Esophagus squamous epithelium (tissue), 5 donors: ENCODE measurements around the gene EFHC1. TPM values are rescaled to one million over a fixed set of nuclear protein-coding genes. Genes with fewer than 3 reads are reported as not detected.

Experiments used
- DNase-seq: peaks from one replicate; lab custom pipeline; 2025; lab: John Stamatoyannopoulos, UW
- H3K27ac ChIP-seq, 4 donors: fragments of 200-600 bp; sonication (generic); one replicate each; pipeline ENCODE4 v1.5.1; 2016 to 2019; ENCODE audit warnings: mild to moderate bottlenecking in 1 of 4
- H3K27me3 ChIP-seq, 4 donors: fragments of 200-600 bp; sonication (generic); 1 replicate in 3 of 4; 2 replicates in 1 of 4; pipeline versions ENCODE4 v1.5.1 to v1.6.0; 2017 to 2021; ENCODE audit warnings: antibody characterized with exemption in 1 of 4
- H3K36me3 ChIP-seq, 3 donors: fragments of 200-600 bp; sonication (generic); one replicate each; pipeline ENCODE4 v1.5.1; 2016 to 2019
- H3K4me1 ChIP-seq, 3 donors: fragments of 200-600 bp; sonication (generic); one replicate each; pipeline ENCODE4 v1.5.1; 2017 to 2019
- H3K4me3 ChIP-seq, 4 donors: fragments of 200-600 bp; sonication (generic); 1 replicate in 3 of 4; 2 replicates in 1 of 4; pipeline ENCODE4 v1.5.1; 2016 to 2019; ENCODE audit warnings: mild to moderate bottlenecking in 2 of 4, moderate library complexity in 1 of 4
- H3K9me3 ChIP-seq, 3 donors: fragments of 200-600 bp; sonication (generic); one replicate each; pipeline ENCODE4 v1.5.1; 2016 to 2019
- CTCF ChIP-seq, 6 experiments: fragments of 450-650 bp in 4 of 6; fragments of 200-600 bp in 2 of 6; sonication (generic) in 2 of 6; IDR thresholded peaks; one replicate each; pipeline ENCODE4 v1.5.1; 2016 to 2019; ENCODE audit warnings: antibody characterized with exemption in 6 of 6, mild to moderate bottlenecking in 4 of 6, moderate library complexity in 4 of 6
- POLR2A ChIP-seq, 4 donors: fragments of 450-650 bp; IDR thresholded peaks; one replicate each; pipeline ENCODE4 v1.6.1; 2017; ENCODE audit warnings: antibody characterized with exemption in 4 of 4, mild to moderate bottlenecking in 4 of 4, moderate library complexity in 3 of 4
- WGBS, 2 donors: methylation state at CpG; one replicate each; pipeline ENCODE4 v1.1.5; 2018; 5-methylcytosine and 5-hydroxymethylcytosine counted together
- intact Hi-C: fragments of 100-400 bp; cut with DNase I; formaldehyde crosslinking; loops from one replicate; pipeline ENCODE4 v1.15.0; 2022
- total RNA-seq, 4 donors: library from RNA; depleted of rRNA; stranded (reverse); fragments of >200 nt; gene quantifications; one replicate each; pipeline ENCODE4 v1.1.0, GENCODE V29; 2016
- donor health status: DM: yes; HTN: yes; CAD: no.

Gene EFHC1
- total RNA-seq, 4 donors from 2014 or later: 4.0 to 17.5 (median 9.9) TPM

GRCh38 chr6:52522151-52522626 lies 102.0 kb downstream of the EFHC1 start:
- peaks cover 10 to 60% (median 25%) of the 10 kb centered on the region in 3 donors for H3K4me1 ChIP-seq
- intact Hi-C loops: no loop called here
- 49 to 60% methylated on average over 7 of the region's 7 CpGs for WGBS, 2 donors
- no peak for TF ChIP-seq POLR2A (IDR thresholded peaks at IDR 0.05)
- TF ChIP-seq CTCF (IDR thresholded peaks at IDR 0.05): no peak
- DNase-seq: no peak
- H3K27ac ChIP-seq: peak overlapping the region; percentile 10 to 86 (median 58)
- H3K4me3 ChIP-seq: no peak overlapping the region
- H3K27me3 ChIP-seq: no peaks in the 10 kb centered on the region
- no peaks in the 10 kb centered on the region for H3K36me3 ChIP-seq
- H3K9me3 ChIP-seq: no peaks in the 10 kb centered on the region

GRCh38 chr6:52522655-52523054 lies 102.5 kb downstream of the EFHC1 start:
- TF ChIP-seq POLR2A (IDR thresholded peaks at IDR 0.05) (no peak), CTCF (IDR thresholded peaks at IDR 0.05) (no peak)
- Histone ChIP-seq H3K4me1 (peaks cover 6 to 55% (median 21%) of the 10 kb centered on the region in 3 donors), H3K36me3 (no peaks in the 10 kb centered on the region), H3K9me3 (no peaks in the 10 kb centered on the region), H3K27me3 (no peaks in the 10 kb centered on the region), H3K27ac (peak overlapping the region; percentile 0 to 86 (median 44)), H3K4me3 (no peak overlapping the region)
- 72 to 78% methylated on average over 3 of the region's 3 CpGs for WGBS, 2 donors
- DNase-seq: no peak
- intact Hi-C loops: no loop called here

- no peaks in the 10 kb centered on the region for H3K27me3 ChIP-seq
- peaks cover 0 to 46% (median 11%) of the 10 kb centered on the region in 3 donors for H3K4me1 ChIP-seq
- DNase-seq: no peak
- intact Hi-C loops: no loop called here
- no peak overlapping the region for H3K27ac ChIP-seq
- H3K36me3 ChIP-seq: no peaks in the 10 kb centered on the region
- 56 to 67% methylated on average over 6 of the region's 6 CpGs for WGBS, 2 donors
- no peak overlapping the region for H3K4me3 ChIP-seq
- TF ChIP-seq POLR2A (IDR thresholded peaks at IDR 0.05) (no peak), CTCF (IDR thresholded peaks at IDR 0.05) (no peak)
- no peaks in the 10 kb centered on the region for H3K9me3 ChIP-seq
Measured at GRCh38 chr6:52523378-52524142, 103.4 kb downstream of the EFHC1 start.

GRCh38 chr6:52524918-52525317 lies 104.8 kb downstream of the EFHC1 start:
- Histone ChIP-seq H3K27me3 (no peaks in the 10 kb centered on the region), H3K36me3 (no peaks in the 10 kb centered on the region), H3K4me3 (no peak overlapping the region), H3K4me1 (peaks cover 0 to 38% (median 8%) of the 10 kb centered on the region in 3 donors), H3K9me3 (no peaks in the 10 kb centered on the region), H3K27ac (peak overlapping the region in 1 of 4 donors; percentile 3)
- 93 to 100% methylated on average over 1 to 3 of the region's 4 CpGs for WGBS, 2 donors
- intact Hi-C loops: no loop called here
- TF ChIP-seq CTCF (IDR thresholded peaks at IDR 0.05) (no peak), POLR2A (IDR thresholded peaks at IDR 0.05) (no peak)
- DNase-seq: no peak

- peaks cover 0 to 26% (median 5%) of the 10 kb centered on the region in 3 donors for H3K4me1 ChIP-seq
- DNase-seq: no peak
- intact Hi-C loops: no loop called here
- WGBS, 2 donors: 66 to 84% methylated on average over 4 of the region's 4 CpGs
- no peaks in the 10 kb centered on the region for H3K36me3 ChIP-seq
- no peaks in the 10 kb centered on the region for H3K9me3 ChIP-seq
- H3K4me3 ChIP-seq: no peak overlapping the region
- no peaks in the 10 kb centered on the region for H3K27me3 ChIP-seq
- TF ChIP-seq POLR2A (IDR thresholded peaks at IDR 0.05): no peak
- TF ChIP-seq CTCF (IDR thresholded peaks at IDR 0.05): no peak
- H3K27ac ChIP-seq: no peak overlapping the region
Measured at GRCh38 chr6:52526634-52527033, 106.5 kb downstream of the EFHC1 start.
